PC-3 (cell line): ENCODE measurements around the gene EOLA1.

Experiments used
- CTCF ChIP-seq: fragments of 300-600 bp; sonication (generic); conservative IDR thresholded peaks from 2 replicates; pipeline ENCODE4 v1.5.1; 2017; ENCODE audit warnings: antibody characterized with exemption, low read depth, mild to moderate bottlenecking, low read length
- EZH2 ChIP-seq: fragments of 300-600 bp; sonication (generic); IDR thresholded peaks from one replicate; pipeline ENCODE4 v1.6.1; 2017; ENCODE audit warnings: antibody characterized with exemption, mild to moderate bottlenecking, low read length; ENCODE audit not compliant: unreplicated experiment

GRCh38 chrX:149494844-149495565 is 45.8 kb upstream of the EOLA1 start:
- TF ChIP-seq CTCF (no peak), EZH2 (no peak)
